ENCODE data around the gene TXNDC17.
"Not testable (repeated sequence)": the region's sequence is repeated elsewhere in the genome, so short reads cannot be mapped to it uniquely, and the experiment has no call there.

TXNDC17 gene

GRCh38 chr17:6661464-6661848 lies 20.6 kb downstream of the TXNDC17 start:
- DNase-seq (no peak), ATAC-seq (replicated peaks) (no peak)
- no peak overlapping the region for H3K27ac Mint-ChIP-seq
- H3K27me3 Mint-ChIP-seq = no peaks in the 10 kb centered on the region
- peaks cover 37 to 67% of the 10 kb centered on the region in 2 donors for H3K4me1 Mint-ChIP-seq
- peak overlapping the region in 1 of 2 donors; percentile 56 for H3K4me3 Mint-ChIP-seq
- peaks cover 0 to 1% of the 10 kb centered on the region in 2 donors for H3K9me3 Mint-ChIP-seq
- H3K36me3 Mint-ChIP-seq = peaks cover 11 to 12% of the 10 kb centered on the region in 2 donors

GRCh38 chr17:6663200-6663599 lies 22.3 kb downstream of the TXNDC17 start:
- not testable (repeated sequence) for H3K4me3 Mint-ChIP-seq; H3K9me3 Mint-ChIP-seq; ATAC-seq (replicated peaks); DNase-seq; H3K27me3 Mint-ChIP-seq; H3K27ac Mint-ChIP-seq
- H3K4me1 Mint-ChIP-seq = peaks cover 40 to 72% of the 10 kb centered on the region in 2 donors
- peaks cover 13 to 18% of the 10 kb centered on the region in 2 donors for H3K36me3 Mint-ChIP-seq

- ATAC-seq (replicated peaks) = peak; percentile 77 to 86
- Mint-ChIP-seq H3K4me3 (no peak overlapping the region), H3K4me1 (peaks cover 29 to 51% of the 10 kb centered on the region in 2 donors), H3K36me3 (peaks cover 13 to 18% of the 10 kb centered on the region in 2 donors), H3K9me3 (no peaks in the 10 kb centered on the region), H3K27ac (no peak overlapping the region), H3K27me3 (no peaks in the 10 kb centered on the region)
- DNase-seq = peak; percentile 42
Observed at GRCh38 chr17:6666077-6666521, 25.2 kb downstream of the TXNDC17 start.

- no peak for DNase-seq
- no peaks in the 10 kb centered on the region for H3K27me3 Mint-ChIP-seq
- peaks cover 25 to 46% of the 10 kb centered on the region in 2 donors for H3K4me1 Mint-ChIP-seq
Observed at GRCh38 chr17:6666557-6666956, 25.7 kb downstream of the TXNDC17 start.

GRCh38 chr17:6667516-6667915 lies 26.7 kb downstream of the TXNDC17 start:
- ATAC-seq (replicated peaks) (peak; percentile 34 to 56), DNase-seq (no peak)
- peaks cover 13 to 18% of the 10 kb centered on the region in 2 donors for H3K36me3 Mint-ChIP-seq
- no peaks in the 10 kb centered on the region for H3K9me3 Mint-ChIP-seq
- peaks cover 19 to 39% of the 10 kb centered on the region in 2 donors for H3K4me1 Mint-ChIP-seq
- no peaks in the 10 kb centered on the region for H3K27me3 Mint-ChIP-seq
- H3K4me3 Mint-ChIP-seq = no peak overlapping the region
- H3K27ac Mint-ChIP-seq = no peak overlapping the region

More at GRCh38 chr17:6666557-6666956, 25.7 kb downstream of the TXNDC17 start:
- no peak for ATAC-seq (replicated peaks)
- H3K36me3 Mint-ChIP-seq = peaks cover 13 to 18% of the 10 kb centered on the region in 2 donors
- H3K4me3 Mint-ChIP-seq = no peak overlapping the region
- no peak overlapping the region for H3K27ac Mint-ChIP-seq
- H3K9me3 Mint-ChIP-seq = no peaks in the 10 kb centered on the region

GRCh38 chr17:6668219-6668618 lies 27.4 kb downstream of the TXNDC17 start:
- Mint-ChIP-seq H3K4me1 (peaks cover 17 to 34% of the 10 kb centered on the region in 2 donors), H3K27ac (no peak overlapping the region), H3K36me3 (peaks cover 13 to 18% of the 10 kb centered on the region in 2 donors), H3K9me3 (no peaks in the 10 kb centered on the region), H3K4me3 (no peak overlapping the region), H3K27me3 (no peaks in the 10 kb centered on the region)
- DNase-seq (no peak), ATAC-seq (replicated peaks) (no peak)

GRCh38 chr17:6668727-6669425 lies 28.0 kb downstream of the TXNDC17 start:
- Mint-ChIP-seq H3K27ac (no peak overlapping the region), H3K4me3 (no peak overlapping the region), H3K27me3 (no peaks in the 10 kb centered on the region), H3K4me1 (peaks cover 17 to 34% of the 10 kb centered on the region in 2 donors), H3K36me3 (peaks cover 13 to 18% of the 10 kb centered on the region in 2 donors), H3K9me3 (no peaks in the 10 kb centered on the region)
- DNase-seq (no peak), ATAC-seq (replicated peaks) (no peak)

- no peak for ATAC-seq (replicated peaks)
- no peak for DNase-seq
- H3K9me3 Mint-ChIP-seq = no peaks in the 10 kb centered on the region
- no peak overlapping the region for H3K27ac Mint-ChIP-seq
- H3K4me1 Mint-ChIP-seq = peaks cover 17 to 34% of the 10 kb centered on the region in 2 donors
- no peak overlapping the region for H3K4me3 Mint-ChIP-seq
- no peaks in the 10 kb centered on the region for H3K27me3 Mint-ChIP-seq
- H3K36me3 Mint-ChIP-seq = peaks cover 13 to 18% of the 10 kb centered on the region in 2 donors
Observed at GRCh38 chr17:6669479-6670212, 28.8 kb downstream of the TXNDC17 start.

GRCh38 chr17:6670571-6670970 lies 29.7 kb downstream of the TXNDC17 start:
- Mint-ChIP-seq H3K4me1 (peaks cover 17 to 29% of the 10 kb centered on the region in 2 donors), H3K27me3 (no peaks in the 10 kb centered on the region), H3K4me3 (no peak overlapping the region), H3K9me3 (no peaks in the 10 kb centered on the region), H3K27ac (no peak overlapping the region), H3K36me3 (peaks cover 11 to 19% of the 10 kb centered on the region in 2 donors)
- ATAC-seq (replicated peaks) = no peak
- no peak for DNase-seq

- DNase-seq = no peak
- Mint-ChIP-seq H3K36me3 (peaks cover 11 to 20% of the 10 kb centered on the region in 2 donors), H3K9me3 (no peaks in the 10 kb centered on the region), H3K4me3 (no peak overlapping the region), H3K27me3 (no peaks in the 10 kb centered on the region), H3K4me1 (peaks cover 17 to 25% of the 10 kb centered on the region in 2 donors), H3K27ac (no peak overlapping the region)
- ATAC-seq (replicated peaks) = no peak
Observed at GRCh38 chr17:6670999-6671398, 30.1 kb downstream of the TXNDC17 start.

- DNase-seq (no peak), ATAC-seq (replicated peaks) (no peak)
- H3K9me3 Mint-ChIP-seq = no peaks in the 10 kb centered on the region
- no peak overlapping the region for H3K4me3 Mint-ChIP-seq
- no peaks in the 10 kb centered on the region for H3K27me3 Mint-ChIP-seq
- H3K27ac Mint-ChIP-seq = no peak overlapping the region
- peaks cover 17 to 20% of the 10 kb centered on the region in 2 donors for H3K4me1 Mint-ChIP-seq
- peaks cover 11 to 20% of the 10 kb centered on the region in 2 donors for H3K36me3 Mint-ChIP-seq
Observed at GRCh38 chr17:6671431-6671830, 30.6 kb downstream of the TXNDC17 start.

GRCh38 chr17:6674586-6674985 lies 33.7 kb downstream of the TXNDC17 start:
- H3K4me1 Mint-ChIP-seq = peaks cover 9 to 16% of the 10 kb centered on the region in 2 donors
- no peaks in the 10 kb centered on the region for H3K9me3 Mint-ChIP-seq
- peaks cover 2 to 6% of the 10 kb centered on the region in 2 donors for H3K36me3 Mint-ChIP-seq
- no peak overlapping the region for H3K27ac Mint-ChIP-seq
- no peak overlapping the region for H3K4me3 Mint-ChIP-seq
- ATAC-seq (replicated peaks) = no peak
- DNase-seq = no peak
- peaks cover 15% of the 10 kb centered on the region in 2 donors for H3K27me3 Mint-ChIP-seq

GRCh38 chr17:6675201-6675825 lies 34.5 kb downstream of the TXNDC17 start:
- Mint-ChIP-seq H3K4me3 (no peak overlapping the region), H3K27me3 (peaks cover 15 to 18% of the 10 kb centered on the region in 2 donors), H3K4me1 (peaks cover 9 to 16% of the 10 kb centered on the region in 2 donors)

GRCh38 chr17:6676802-6677157 lies 35.9 kb downstream of the TXNDC17 start:
- DNase-seq (no peak), ATAC-seq (replicated peaks) (no peak)
- Mint-ChIP-seq H3K4me3 (no peak overlapping the region), H3K9me3 (no peaks in the 10 kb centered on the region), H3K27me3 (peaks cover 21 to 25% of the 10 kb centered on the region in 2 donors), H3K36me3 (peaks cover 0 to 6% of the 10 kb centered on the region in 2 donors), H3K27ac (no peak overlapping the region), H3K4me1 (peaks cover 8 to 16% of the 10 kb centered on the region in 2 donors)

More at GRCh38 chr17:6675201-6675825, 34.5 kb downstream of the TXNDC17 start:
- ATAC-seq (replicated peaks) (no peak), DNase-seq (no peak)
- Mint-ChIP-seq H3K36me3 (peaks cover 2 to 6% of the 10 kb centered on the region in 2 donors), H3K9me3 (no peaks in the 10 kb centered on the region), H3K27ac (no peak overlapping the region)
